Adrenal gland (tissue), 5 donors: ENCODE measurements around the gene DNASE1L2.

Source experiments
- CTCF ChIP-seq, 6 experiments: fragments of 450-650 bp in 4 of 6; fragments of 200-600 bp in 2 of 6; sonication (generic) in 1 of 6; IDR thresholded peaks; 1 replicate in 5 of 6; 2 replicates in 1 of 6; pipeline versions ENCODE4 v1.5.1 to v1.8.0; 2016 to 2021; ENCODE audit warnings: antibody characterized with exemption in 6 of 6, mild to moderate bottlenecking in 2 of 6, moderate library complexity in 1 of 6
- POLR2A ChIP-seq, 2 donors: fragments of 450-650 bp; IDR thresholded peaks; one replicate each; pipeline ENCODE4 v1.6.1; 2017; ENCODE audit warnings: antibody characterized with exemption in 2 of 2, mild to moderate bottlenecking in 2 of 2, moderate library complexity in 1 of 2
- donor health status: DM: no; HTN: no; CAD: no.

- TF ChIP-seq CTCF (IDR thresholded peaks at IDR 0.05) (no peak), POLR2A (IDR thresholded peaks at IDR 0.05) (no peak)
Measured at GRCh38 chr16:2196981-2197511, 39.2 kb upstream of the DNASE1L2 start.
